GM21381 (cell line): ENCODE measurements around the gene TEF.
A peak's percentile ranks its signal among the peaks of the same experiment; 100 is the strongest.

Experiments used
- ATAC-seq: cut with Tn5 transposase; IDR thresholded peaks from one replicate; pipeline ENCODE4 v1.9.1; 2021; ENCODE audit warnings: mild to moderate bottlenecking, moderate library complexity; ENCODE audit not compliant: unreplicated experiment

Gene TEF, protein sequence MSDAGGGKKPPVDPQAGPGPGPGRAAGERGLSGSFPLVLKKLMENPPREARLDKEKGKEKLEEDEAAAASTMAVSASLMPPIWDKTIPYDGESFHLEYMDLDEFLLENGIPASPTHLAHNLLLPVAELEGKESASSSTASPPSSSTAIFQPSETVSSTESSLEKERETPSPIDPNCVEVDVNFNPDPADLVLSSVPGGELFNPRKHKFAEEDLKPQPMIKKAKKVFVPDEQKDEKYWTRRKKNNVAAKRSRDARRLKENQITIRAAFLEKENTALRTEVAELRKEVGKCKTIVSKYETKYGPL

DNA sequence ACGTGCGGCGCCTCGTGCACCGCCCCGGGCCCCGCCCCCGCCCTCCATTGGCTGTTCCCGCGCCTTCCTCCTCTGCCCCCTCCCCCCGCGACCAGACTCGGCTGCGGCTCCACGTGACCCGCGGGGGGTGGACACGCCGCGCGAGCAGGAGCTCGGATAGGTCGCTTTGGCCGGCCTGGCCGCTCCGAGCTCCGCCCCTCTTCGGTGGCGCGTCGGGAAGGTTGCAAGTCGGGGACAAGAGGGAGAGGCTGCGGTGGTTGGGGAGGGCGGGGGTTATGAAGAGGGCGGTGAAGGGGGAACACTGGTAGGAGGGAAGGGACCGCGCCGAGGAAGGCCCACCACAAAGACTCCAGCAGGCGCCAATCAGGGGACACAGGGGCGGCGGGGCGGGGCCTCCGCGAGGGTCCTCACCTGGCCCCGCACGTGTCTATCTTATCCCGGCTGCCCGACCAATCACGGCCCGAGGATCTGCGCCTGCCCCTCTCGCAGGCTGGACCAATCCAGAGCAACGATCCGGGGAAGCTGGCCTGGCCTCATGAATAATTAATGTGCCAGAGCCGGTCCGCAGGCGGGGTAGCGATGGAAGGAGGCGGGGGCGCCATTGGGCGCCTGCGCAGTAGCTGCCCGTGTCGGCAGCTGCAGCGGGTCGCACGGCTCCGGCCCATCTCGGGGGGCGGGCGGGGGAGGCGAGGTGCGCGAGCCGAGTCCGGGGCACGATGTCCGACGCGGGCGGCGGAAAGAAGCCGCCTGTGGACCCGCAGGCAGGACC lies at the start of gene TEF:
TSS of gene TEF (plus strand) at position 614 of the 769 bp plus-strand sequence. CDS start at position 717, 103 bp downstream.
- peak; percentile 82 for ATAC-seq

DNA sequence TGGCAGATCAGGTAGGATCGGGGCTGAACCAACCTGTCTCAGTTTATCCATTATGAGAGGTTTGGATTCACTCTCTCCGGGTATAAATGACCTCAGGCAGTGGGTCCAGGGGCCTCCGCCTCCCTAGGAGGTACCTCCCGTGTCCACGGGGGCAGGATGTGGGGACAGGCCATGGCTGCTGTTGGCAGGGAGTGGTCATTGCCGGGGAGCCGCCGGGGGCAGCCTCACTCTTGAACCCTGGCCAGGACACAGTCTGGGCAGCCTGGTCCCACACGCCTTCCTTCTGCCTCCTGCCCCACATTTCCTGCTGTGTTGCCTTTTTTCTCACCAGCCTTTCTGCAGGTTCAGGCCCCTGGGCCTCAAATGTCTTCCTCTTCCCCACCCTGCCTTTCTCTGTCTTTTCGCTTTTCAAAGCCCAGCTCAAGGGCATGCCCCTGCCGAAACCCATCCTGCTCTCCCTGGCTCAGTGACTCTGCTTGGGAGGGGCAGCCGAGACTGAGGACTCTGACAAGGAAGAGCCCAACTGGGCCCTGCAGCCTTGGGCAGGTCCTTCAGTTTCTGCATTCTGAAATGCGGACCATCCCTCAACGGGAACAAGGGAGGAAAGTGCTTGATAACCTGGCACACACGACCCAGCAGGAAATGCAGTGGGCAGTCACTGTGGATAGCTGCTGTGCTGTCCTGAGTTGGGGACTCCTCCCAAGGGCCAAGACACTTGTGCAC lies 49.4 kb upstream of the TEF start:
- no peak for ATAC-seq

DNA sequence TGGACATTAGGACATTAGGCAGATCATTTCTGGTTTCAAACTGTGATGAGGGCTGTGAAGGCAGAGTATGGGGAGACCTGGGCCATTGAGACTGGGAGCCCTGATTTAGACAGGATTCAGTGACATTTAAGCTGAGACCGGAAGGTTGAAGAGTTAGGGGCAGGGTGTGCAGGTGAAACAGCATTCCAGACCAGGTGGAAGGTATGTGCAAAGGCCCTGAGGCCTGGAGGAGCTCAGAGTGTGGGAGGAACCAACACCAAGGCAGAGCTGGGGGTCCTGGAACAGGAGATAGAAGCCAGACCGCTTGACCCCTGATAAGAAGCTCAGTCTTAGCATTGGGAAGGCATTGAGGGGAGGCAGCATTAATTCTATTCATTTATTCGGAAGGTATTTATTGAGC lies 47.9 kb upstream of the TEF start:
- no peak for ATAC-seq

DNA sequence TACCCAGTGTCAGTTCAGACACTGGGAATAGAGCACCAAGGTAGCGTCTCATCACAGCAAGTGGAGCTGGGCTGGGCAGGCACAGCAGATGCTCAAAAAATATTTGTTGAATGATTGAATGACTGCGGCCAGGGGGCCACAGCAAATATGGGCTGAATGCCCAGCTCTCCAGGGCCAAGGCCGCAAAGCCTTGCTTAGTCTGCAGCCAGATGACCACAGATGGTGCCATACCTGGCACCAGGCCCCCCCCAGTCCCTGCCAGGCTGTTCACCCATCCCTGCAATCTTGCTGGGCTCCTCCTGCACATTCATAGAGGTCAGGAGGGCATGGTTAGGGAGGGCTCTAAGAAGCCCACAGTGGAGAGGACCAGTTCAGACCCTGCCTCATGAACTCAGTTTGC lies 47.5 kb upstream of the TEF start:
- ATAC-seq, result no peak

DNA sequence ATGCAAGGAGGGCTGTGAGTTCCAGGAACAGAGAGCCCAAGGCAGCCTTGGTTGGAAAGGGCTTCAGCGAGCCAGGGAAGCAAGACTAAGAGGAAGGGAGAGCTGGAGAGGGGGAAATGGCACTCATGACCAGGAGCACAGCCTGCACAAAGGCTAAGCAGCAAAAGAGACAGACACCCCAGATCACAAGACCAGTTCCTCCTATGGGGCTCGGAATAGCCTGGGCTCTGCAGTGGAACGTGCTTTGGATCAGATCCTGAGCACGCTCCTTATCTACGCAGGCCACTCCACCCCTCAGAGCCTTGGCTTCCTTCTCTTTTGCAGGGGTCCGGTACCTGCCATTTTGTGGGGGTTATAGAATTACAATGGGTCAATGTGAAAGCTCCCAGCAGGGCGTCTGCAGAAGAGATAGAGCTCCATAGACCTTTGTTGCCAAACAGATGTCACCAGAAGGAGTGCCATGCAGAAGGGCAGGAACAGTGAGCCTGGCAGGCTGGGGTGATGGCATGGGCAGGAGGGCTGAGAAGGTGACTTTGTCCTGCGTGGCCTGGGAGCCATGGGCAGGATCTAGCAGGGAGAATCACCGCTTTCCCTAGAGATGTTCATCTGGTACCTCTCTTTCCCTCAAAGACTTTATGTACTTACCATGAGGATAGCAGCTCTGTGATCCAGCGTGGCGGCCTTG lies 46.6 kb upstream of the TEF start:
- ATAC-seq, result no peak

DNA sequence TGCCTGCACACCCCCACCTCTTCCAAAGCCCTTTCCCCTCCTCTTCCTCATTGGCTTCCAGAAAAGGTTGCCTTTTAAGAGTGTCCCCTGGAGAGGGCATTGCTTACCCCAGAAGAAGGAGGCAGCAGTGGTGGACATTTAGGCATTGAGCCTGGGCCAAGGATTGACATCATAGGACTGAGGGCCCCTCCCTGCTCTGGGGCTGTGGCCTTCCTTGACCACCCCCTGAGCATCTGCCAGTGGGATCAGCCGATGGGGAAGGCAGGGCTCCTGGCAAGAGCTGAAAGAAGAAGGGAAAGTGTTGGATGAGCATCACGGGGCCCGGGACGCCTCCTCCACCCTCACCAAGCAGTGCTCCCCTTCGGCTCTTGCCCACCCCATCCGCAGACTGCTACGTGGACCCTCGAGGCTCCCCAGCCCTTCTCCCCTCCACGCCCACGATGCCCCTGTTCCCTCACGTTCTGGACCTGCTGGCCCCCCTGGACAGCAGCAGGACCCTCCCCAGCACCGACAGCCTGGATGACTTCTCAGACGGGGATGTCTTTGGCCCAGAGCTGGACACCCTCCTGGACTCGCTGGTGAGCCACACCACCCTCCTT lies 43.0 kb upstream of the TEF start:
- no peak for ATAC-seq

DNA sequence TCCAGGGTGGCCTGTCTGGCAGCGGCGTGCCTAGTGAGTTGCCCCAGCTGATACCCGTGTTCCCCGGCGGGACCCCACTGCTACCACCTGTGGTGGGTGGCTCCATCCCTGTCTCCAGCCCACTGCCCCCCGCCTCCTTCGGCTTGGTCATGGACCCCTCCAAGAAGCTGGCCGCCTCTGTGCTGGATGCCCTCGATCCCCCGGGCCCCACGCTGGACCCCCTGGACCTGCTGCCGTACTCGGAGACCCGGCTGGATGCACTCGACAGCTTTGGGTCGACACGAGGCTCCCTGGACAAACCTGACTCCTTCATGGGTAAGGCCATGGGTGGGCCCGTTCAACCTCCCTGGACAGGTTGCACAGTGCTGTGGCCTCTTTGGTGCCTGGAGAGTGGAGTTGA lies 41.9 kb upstream of the TEF start:
- ATAC-seq, result no peak

DNA sequence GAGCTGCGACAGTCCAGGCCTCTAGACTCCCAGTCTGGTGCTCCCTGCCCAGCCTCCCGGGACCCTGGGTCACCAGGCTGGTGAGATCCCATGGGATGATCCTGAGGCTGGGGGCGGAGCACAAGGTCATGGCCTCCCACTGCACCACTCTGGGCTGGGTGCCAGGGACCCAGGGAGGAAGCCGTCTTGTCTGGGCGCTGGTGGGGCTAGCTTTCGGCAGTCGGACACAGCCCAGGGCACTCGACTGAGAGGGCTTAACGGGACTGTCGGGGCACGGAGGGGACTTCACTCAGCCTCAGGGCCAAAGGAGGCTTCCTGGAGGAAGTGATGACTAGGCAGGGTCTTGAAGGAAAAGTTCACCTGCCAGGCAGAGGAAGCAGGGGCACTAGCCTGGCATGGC lies 41.4 kb upstream of the TEF start:
- ATAC-seq, result no peak

DNA sequence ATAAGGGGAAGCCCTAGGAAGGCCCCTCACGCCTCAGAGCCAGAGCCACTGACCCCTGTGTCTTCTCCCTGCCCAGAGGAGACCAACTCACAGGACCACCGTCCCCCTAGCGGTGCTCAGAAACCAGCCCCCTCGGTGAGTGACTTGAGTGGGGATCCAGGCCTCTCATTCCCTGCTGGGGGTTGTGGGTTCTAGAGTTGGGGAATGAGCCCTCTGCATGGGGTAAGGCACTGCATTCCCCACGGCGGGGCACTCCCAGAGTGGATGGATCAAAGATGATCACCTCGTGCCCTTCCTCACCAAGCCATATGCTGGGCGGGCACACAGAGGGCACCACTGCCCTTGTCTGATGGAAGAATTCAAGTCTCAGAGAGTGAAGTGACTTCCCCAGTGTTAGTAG lies 40.7 kb upstream of the TEF start:
- no peak for ATAC-seq

DNA sequence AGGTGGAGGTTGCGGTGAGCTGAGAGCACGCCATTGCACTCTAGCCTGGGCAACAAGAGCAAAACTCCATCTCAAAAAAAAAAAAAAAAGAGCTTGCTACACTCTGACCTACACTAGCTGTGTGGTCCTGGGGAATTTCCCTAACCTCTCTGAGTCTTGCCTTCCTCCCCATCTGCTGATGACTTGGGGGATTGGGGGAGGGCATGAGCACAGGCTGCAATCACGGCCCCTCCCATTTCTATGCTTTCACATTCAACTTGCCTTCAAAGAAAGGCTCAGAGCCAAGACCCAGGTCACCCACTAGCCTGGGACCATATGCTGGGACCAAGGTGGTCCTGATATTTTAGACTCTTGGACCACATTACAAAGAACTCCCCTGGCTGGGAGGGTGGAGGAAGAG lies 39.8 kb upstream of the TEF start:
- ATAC-seq, result no peak

DNA sequence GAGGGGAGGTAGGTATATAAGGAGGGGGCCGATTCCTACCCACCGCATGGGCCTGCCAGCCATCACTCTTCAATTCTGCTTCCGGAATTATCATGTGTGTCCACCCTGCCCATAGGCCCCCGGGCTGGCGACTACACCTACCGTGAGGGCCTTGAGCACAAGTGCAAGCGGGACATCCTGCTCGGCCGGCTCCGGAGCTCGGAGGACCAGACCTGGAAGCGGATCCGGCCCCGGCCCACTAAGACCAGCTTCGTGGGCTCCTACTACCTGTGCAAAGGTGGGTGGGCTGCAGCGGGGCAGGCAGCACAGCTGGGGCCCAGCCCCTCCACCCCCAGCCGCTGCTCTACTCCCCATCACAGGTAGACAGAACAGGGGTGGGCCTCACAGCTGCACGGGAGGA lies 38.4 kb upstream of the TEF start:
- ATAC-seq, result no peak

DNA sequence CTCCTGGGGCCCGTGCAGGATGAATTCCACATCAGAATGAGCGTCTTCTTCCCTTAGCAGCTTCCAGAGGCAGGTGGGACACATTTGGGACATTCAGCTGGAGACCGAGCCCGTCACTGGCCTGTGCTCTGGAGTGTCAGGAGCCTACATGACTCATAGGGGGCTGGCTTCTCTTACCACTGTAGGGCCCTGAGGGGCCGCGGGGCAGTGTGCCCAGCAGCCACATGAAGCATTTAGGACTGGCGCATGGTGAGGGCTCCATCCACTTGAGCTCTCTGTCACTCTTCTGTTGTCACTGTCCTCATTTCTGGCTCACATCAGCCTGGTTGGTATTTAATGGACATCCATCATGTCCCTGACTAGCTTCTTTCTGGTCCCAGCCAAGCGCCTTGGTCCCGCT lies 38.0 kb upstream of the TEF start:
- ATAC-seq, result no peak

DNA sequence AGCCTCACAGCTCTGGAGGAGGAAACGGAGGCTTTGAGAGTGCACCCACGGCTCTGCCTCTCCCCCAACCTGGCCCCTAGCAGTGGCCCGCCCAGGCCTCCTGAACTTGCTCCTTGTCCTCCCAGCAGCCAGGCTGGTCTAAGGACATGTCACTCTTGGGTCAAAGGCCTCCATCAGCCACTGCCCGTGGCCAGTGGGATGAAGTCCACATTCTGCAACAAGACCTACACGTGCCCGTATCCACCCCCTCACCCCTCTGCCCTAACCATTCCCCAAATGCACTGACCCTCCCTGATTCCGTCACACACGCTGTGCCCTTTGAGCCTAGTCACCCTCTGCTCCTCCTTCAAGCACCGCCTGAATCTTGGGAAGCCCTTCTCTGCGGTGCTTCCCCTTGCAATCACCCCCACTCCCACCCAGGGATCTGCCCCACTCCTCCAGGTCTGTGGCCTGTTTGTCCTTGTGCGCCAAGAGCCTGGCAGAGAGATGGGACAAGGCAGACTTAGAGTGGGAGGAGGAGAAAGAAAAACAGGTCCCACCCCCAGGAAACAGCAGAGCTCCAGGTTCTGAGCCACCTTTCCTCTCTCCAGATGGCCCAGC lies 37.5 kb upstream of the TEF start:
- no peak for ATAC-seq

DNA sequence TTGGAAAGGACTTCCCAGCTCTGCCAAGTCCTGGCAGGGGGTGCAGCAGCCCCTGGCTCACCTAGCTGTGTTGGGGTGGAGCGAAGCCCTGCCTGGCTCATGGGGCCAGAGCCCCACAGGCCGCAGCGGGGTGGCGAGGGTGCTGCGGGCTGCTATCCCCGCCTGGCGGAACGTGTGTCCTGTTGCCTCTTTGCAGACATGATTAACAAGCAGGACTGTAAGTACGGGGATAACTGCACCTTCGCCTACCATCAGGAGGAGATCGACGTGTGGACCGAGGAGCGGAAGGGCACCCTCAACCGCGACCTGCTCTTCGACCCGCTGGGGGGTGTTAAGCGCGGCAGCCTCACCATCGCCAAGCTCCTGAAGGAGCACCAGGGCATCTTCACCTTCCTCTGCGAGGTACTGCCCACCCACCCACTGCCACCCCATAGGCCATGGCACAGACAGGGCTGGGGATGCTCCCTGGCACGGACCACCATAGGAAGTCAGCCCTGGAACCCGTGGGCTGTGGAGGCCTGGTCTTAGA lies 35.9 kb upstream of the TEF start:
- ATAC-seq, result no peak

DNA sequence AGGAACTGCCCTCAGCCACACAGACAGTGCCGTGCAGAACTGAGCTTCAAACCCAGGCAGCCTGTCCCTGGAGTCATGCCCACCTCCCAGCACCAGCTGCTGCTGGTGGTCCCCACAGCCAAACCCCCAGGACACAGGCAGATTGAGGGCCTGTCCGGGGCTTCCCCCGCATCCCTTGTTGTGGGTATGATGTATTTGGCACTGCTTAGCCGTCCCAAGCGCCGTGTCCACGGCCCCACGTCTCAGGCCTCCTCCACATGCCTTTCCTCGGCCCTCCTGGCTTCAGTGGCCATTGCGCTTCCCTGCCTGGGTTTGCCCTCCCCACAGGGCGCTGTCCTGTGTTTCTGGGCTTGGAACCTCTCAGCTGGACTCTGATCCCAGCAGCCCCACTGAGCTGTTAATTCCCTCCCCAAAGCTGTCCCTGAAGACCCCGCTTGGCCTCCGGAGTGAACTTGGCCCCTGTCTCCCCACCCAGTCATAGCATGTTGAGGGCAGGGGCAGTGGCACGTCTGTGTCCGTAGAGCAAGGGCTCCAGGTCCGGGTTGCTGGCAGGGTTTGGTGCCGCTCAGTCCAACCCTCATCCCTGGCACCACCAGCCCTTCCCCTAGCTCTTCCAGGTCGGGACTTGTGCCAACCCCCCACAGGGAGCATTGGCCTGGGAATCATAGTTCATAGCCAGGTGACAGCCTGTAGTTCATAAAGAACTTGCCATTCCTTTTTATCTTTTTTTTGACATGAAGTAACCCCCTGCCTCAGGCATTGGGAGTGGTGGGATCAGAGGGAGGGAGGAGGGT lies 34.5 kb upstream of the TEF start:
- no peak for ATAC-seq

DNA sequence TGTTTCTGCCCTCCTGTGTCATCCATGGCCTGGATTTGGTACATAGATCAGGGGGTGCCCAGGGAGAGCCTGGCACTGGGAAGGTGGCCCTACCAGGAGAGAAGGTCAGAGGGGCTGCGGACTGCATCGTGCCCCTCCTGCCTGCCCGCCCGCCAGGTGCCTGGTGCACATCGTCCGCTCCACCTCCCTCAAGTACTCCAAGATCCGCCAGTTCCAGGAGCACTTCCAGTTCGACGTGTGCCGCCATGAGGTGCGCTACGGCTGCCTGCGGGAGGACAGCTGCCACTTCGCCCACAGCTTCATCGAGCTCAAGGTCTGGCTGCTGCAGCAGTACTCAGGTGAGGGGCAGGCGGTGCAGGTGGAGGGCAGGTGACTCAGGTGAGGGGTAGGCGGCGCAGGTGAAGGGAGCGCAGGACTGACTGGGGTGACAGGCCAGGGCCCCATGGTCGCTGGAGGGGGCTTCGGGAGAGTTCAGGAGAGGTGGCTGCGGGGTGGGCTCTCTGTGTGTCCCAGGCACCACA lies 32.7 kb upstream of the TEF start:
- ATAC-seq, result no peak

DNA sequence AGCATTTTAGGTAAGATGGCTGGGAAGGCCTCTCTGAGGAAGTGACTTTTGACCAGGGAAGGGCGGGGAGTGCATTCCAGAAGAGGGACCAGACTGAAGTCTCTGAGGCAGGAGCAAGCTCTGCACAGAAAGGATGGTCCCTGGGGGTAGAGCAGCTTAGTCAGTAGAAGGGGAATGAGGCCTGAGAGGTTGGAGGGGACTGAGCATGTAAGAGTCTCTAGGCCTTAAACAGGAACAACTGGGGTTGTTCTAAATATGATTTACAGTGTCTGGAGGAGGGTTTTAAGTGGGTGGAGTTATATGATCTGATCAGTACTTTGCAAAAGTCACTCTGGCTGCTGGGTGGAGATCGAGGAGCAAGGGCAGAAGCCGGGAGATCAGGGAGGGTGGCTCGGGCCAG lies 31.7 kb upstream of the TEF start:
- ATAC-seq, result no peak

DNA sequence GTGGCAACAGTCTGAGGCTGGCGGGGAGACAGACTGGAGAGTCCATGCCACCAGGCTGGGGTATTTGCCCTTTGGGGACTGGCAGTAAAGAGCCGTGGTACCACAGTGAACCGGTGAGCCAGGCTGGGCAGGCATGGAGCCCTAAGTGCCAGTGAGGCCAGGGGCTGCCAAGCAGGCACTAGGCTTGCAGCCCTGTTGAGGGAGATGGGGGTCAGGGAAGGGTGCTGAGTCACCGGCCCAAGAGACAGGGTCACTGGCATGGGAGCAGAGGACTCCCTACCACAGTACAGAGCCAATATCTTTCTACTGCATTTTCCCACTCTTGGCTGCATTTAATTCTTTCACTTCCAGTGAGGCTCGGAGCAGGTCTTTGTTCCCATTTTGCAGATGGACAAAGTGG lies 30.7 kb upstream of the TEF start:
- no peak for ATAC-seq

DNA sequence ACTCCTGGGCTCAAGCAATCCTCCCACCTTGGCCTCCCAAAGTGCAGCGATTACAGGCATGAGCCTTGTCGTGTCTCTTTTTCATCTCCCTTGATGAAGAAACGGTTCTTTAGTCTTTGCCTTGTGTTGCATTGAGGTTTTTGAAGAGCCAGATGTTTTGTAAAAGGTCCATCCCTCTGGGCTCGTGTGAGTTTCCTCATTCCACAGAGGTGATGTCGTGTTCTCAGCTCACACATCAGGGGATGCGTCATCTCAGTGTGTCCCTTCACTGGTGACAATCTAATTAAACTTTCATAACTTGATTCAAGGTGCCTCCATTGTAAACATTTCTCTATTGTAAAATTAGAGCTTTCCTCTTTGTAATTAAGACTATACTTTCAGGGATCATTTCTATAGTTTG lies 29.7 kb upstream of the TEF start:
- no peak for ATAC-seq
